Heart right ventricle (tissue), 16 donors: ENCODE results near the gene SMCHD1. TPM values are rescaled to one million over a fixed set of nuclear protein-coding genes. Genes with fewer than 3 reads are reported as not detected.
A peak's percentile ranks its signal among the peaks of the same experiment; 100 is the strongest.

Experiments used
- ATAC-seq, 8 donors: fragments of 200-7000 bp; cut with Tn5 transposase; one replicate each; pipeline ENCODE4 v1.9.1; 2020; ENCODE audit warnings: mild to moderate bottlenecking in 8 of 8, moderate library complexity in 8 of 8, moderate number of reproducible peaks in 1 of 8
- DNase-seq, 2 donors: peaks; one replicate each; pipeline ENCODE4 v3.0.0-alpha.2; 2020
- H3K27ac ChIP-seq, 10 donors: fragments of 200-600 bp; sonication (generic) in 2 of 10; one replicate each; pipeline versions ENCODE4 v1.5.0 to v1.8.0; 2020 to 2022; ENCODE audit warnings: mild to moderate bottlenecking in 3 of 10
- H3K27me3 ChIP-seq, 7 donors: fragments of 200-600 bp; one replicate each; pipeline ENCODE4 v1.8.0; 2021 to 2022; ENCODE audit warnings: mild to moderate bottlenecking in 2 of 7
- H3K36me3 ChIP-seq, 9 donors: fragments of 200-600 bp; sonication (generic) in 1 of 9; one replicate each; pipeline versions ENCODE4 v1.5.0 to v1.8.0; 2020 to 2022; ENCODE audit warnings: mild to moderate bottlenecking in 2 of 9
- H3K4me1 ChIP-seq, 9 donors: fragments of 200-600 bp; sonication (generic) in 1 of 9; one replicate each; pipeline versions ENCODE4 v1.5.0 to v1.8.0; 2020 to 2022; ENCODE audit warnings: mild to moderate bottlenecking in 4 of 9
- H3K4me3 ChIP-seq, 10 donors: fragments of 200-600 bp; sonication (generic) in 2 of 10; one replicate each; pipeline versions ENCODE4 v1.5.0 to v1.8.0; 2020 to 2022; ENCODE audit warnings: mild to moderate bottlenecking in 7 of 10, moderate library complexity in 2 of 10
- H3K9me3 ChIP-seq, 11 donors: fragments of 200-600 bp in 10 of 11; sonication (generic) in 2 of 11; one replicate each; pipeline versions ENCODE4 v1.5.0 to v1.8.0; 2013 to 2022; ENCODE audit warnings: mild to moderate bottlenecking in 2 of 11, control low read depth in 1 of 11, moderate library complexity in 1 of 11
- WGBS, 2 donors: extraction: QIAGEN DNeasy Blood & Tissue Kit; methylation state at CpG; one replicate each; pipeline ENCODE4 v1.1.7; 2013; ENCODE audit warnings: inconsistent platforms in 1 of 2; 5-methylcytosine and 5-hydroxymethylcytosine counted together
- intact Hi-C, 10 donors: fragments of 100-400 bp; cut with DNase I; formaldehyde crosslinking; loops; one replicate each; pipeline versions ENCODE4 v1.11.1 to v1.14.2; 2022
- polyA plus RNA-seq, 2 donors: library from polyadenylated mRNA; stranded (reverse); fragments of 200-250 nt; gene quantifications; one replicate each; pipeline ENCODE4 v1.2.3, GENCODE V29; 2013
- total RNA-seq, 10 donors: library from RNA; stranded (reverse); fragmentation: NEBNext Ultra II Directional in 3 of 10; extraction: Animal tissue kit (Norgen Biotek cat#: 25700) in 3 of 10; gene quantifications; one replicate each; pipeline versions ENCODE4 v1.2.1 to v1.2.4, GENCODE V29; 2021 to 2023
- TF ChIP-seq, protein P1 (sequence below), 9 donors: fragments of 200-600 bp; sonication (generic) in 2 of 9; IDR thresholded peaks; one replicate each; pipeline versions ENCODE4 v1.5.0 to v1.8.0; 2021 to 2022; ENCODE audit warnings: antibody characterized with exemption in 9 of 9, mild to moderate bottlenecking in 5 of 9, moderate library complexity in 1 of 9
- donor health status: Arrhythmogenic right ventricular cardiomyopathy.
- donor health status: ischemic (EF 13 %, LVEDD 7.1; RV severe dilation, severe dysfunction).
- donor health status: healthy with polysubstance abuse.
- donor health status: DM: no; HTN: yes; CAD: no.
- donor health status: DM: no; HTN: no; CAD: no.
- donor health status: ischemic (EF 25% LVEDD 6.9; RV normal size, moderate dysfunction).
- donor health status: ischemic (EF 25% LVEDD 5.7; RV mildly dilated, moderate dysfunction).
- donor health status: healthy.
- donor health status: DM: yes; HTN: yes; CAD: no.
- donor health status: Ischemic cardiomyopathy.
- donor health status: ischemic (EF 35%, LVEDD 5.7; RV mildly dilated, moderate dysfunction).
- donor health status: nonischemic (EF 11% LVEDD 7.7; RV severe dilation, severe dysfunction).
- donor health status: DM: yes; HTN: yes; CAD: no.
- donor health status: PGD.
- donor health status: ischemic (EF 29% LVEDD 5.4; RV normal size, mild dysfunction).
- donor health status: nonischemic (EF 23%, LVEDD 6.1; RV moderate dilation, normal function).

Gene SMCHD1
- total and polyA plus RNA-seq, 12 donors = 6.3 to 35.3 (median 30.3) TPM

DNA sequence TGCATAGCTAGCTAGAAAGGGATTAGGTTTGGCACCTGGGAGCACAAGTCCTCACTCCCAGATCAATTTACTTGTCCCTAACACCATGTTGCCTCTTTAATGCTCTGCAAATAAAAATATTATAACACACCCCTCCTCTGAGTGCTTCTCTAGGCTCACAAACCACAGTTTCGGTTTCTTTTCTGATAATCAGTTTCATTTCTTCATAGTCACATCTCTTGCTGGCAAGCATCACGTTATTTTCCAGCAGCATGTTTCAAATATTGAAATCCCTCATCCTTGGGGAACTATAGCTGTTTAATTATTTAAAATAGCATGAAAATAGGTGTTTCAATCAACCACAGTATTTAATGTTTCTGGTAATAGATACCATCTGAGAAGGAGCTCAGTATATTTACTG is 13.9 kb upstream of the SMCHD1 start:
- 24 to 30% methylated on average over 2 of the region's 2 CpGs for WGBS, 2 donors
- Histone ChIP-seq H3K36me3 (no peaks in the 10 kb centered on the region), H3K27me3 (no peaks in the 10 kb centered on the region), H3K4me1 (peaks cover 0 to 61% (median 13%) of the 10 kb centered on the region in 9 donors), H3K4me3 (peak overlapping the region in 5 of 10 donors; percentile 5 to 31 (median 17)), H3K9me3 (no peaks in the 10 kb centered on the region), H3K27ac (peak overlapping the region in 7 of 10 donors; percentile 29 to 77 (median 50))
- ATAC-seq = peak in 6 of 8 donors; percentile 35 to 60 (median 50)
- no peak for DNase-seq
- TF ChIP-seq, protein P1, sequence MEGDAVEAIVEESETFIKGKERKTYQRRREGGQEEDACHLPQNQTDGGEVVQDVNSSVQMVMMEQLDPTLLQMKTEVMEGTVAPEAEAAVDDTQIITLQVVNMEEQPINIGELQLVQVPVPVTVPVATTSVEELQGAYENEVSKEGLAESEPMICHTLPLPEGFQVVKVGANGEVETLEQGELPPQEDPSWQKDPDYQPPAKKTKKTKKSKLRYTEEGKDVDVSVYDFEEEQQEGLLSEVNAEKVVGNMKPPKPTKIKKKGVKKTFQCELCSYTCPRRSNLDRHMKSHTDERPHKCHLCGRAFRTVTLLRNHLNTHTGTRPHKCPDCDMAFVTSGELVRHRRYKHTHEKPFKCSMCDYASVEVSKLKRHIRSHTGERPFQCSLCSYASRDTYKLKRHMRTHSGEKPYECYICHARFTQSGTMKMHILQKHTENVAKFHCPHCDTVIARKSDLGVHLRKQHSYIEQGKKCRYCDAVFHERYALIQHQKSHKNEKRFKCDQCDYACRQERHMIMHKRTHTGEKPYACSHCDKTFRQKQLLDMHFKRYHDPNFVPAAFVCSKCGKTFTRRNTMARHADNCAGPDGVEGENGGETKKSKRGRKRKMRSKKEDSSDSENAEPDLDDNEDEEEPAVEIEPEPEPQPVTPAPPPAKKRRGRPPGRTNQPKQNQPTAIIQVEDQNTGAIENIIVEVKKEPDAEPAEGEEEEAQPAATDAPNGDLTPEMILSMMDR (IDR thresholded peaks at IDR 0.05) = no peak
- intact Hi-C loops = no loop called here

- ATAC-seq = no peak
- Histone ChIP-seq H3K9me3 (no peaks in the 10 kb centered on the region), H3K4me1 (peaks cover 0 to 57% (median 6%) of the 10 kb centered on the region in 9 donors), H3K27me3 (no peaks in the 10 kb centered on the region), H3K27ac (peak overlapping the region in 3 of 10 donors; percentile 11 to 77 (median 75)), H3K4me3 (no peak overlapping the region), H3K36me3 (no peaks in the 10 kb centered on the region)
- DNase-seq = no peak
- TF ChIP-seq, protein P1 (IDR thresholded peaks at IDR 0.05) = no peak
- WGBS, 2 donors = 88 to 94% methylated on average over 1 of the region's 1 CpG
- intact Hi-C loops = no loop called here
These were observed 12.8 kb upstream of the SMCHD1 start for GRCh38 chr18:2642771-2643170.

DNA sequence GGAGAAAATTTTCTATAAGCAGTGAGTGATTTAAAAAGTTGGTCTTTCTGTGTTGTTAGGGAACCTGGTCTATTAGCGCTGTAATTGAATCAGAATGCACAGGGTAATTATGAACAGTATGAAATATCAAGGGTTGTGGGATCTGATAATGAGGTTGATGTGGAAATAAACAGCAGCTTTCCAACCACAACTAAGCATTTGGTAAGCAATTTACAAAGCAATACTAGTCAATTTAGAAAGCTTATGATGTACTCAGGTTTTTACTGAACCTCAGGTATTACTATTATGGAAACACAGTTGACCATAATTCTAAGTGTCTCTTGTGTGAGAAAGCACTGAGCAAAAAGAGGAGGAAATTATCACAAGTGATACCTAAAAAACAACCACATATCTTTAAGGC is 11.0 kb upstream of the SMCHD1 start:
- DNase-seq = no peak
- TF ChIP-seq, protein P1 (IDR thresholded peaks at IDR 0.05) = no peak
- Histone ChIP-seq H3K4me3 (no peak overlapping the region), H3K36me3 (no peaks in the 10 kb centered on the region), H3K4me1 (peaks cover 0 to 52% (median 6%) of the 10 kb centered on the region in 9 donors), H3K27me3 (no peaks in the 10 kb centered on the region), H3K27ac (no peak overlapping the region), H3K9me3 (no peaks in the 10 kb centered on the region)
- intact Hi-C loops = no loop called here
- WGBS, 2 donors = 92 to 95% methylated on average over 1 of the region's 1 CpG
- ATAC-seq = no peak

GRCh38 chr18:2651981-2652380 is 3.5 kb upstream of the SMCHD1 start:
- Histone ChIP-seq H3K27ac (no peak overlapping the region), H3K4me1 (peaks cover 0 to 15% (median 8%) of the 10 kb centered on the region in 9 donors), H3K9me3 (no peaks in the 10 kb centered on the region), H3K27me3 (no peaks in the 10 kb centered on the region), H3K4me3 (no peak overlapping the region), H3K36me3 (no peaks in the 10 kb centered on the region)
- DNase-seq (no peak), ATAC-seq (no peak)
- 88% methylated on average over 1 of the region's 1 CpG for WGBS, 2 donors
- intact Hi-C loops = loop anchor here in 3 of 10 donors (5.0 to 10.0 kb wide), 2 partner anchors 77 to 80 kb away; partner anchors contain the start of genes METTL4 (in 3 of the 3) and NDC80 (in 3 of the 3)
- TF ChIP-seq, protein P1 (IDR thresholded peaks at IDR 0.05) = no peak
